ENCODE measurements around the gene CFB.
"Not testable (repeated sequence)": the region's sequence is repeated elsewhere in the genome, so short reads cannot be mapped to it uniquely, and the experiment has no call there.

Gene CFB

GRCh38 chr6:31945507-31946369 lies at the start of gene CFB:
CFB (plus strand) TSS chr6:31946095; CDS start chr6:31946222, 127 bp downstream.
- DNase-seq, result peak; percentile 11

- no peak for DNase-seq
Observed at GRCh38 chr6:31896493-31896855, 49.4 kb upstream of the CFB start.

DNA sequence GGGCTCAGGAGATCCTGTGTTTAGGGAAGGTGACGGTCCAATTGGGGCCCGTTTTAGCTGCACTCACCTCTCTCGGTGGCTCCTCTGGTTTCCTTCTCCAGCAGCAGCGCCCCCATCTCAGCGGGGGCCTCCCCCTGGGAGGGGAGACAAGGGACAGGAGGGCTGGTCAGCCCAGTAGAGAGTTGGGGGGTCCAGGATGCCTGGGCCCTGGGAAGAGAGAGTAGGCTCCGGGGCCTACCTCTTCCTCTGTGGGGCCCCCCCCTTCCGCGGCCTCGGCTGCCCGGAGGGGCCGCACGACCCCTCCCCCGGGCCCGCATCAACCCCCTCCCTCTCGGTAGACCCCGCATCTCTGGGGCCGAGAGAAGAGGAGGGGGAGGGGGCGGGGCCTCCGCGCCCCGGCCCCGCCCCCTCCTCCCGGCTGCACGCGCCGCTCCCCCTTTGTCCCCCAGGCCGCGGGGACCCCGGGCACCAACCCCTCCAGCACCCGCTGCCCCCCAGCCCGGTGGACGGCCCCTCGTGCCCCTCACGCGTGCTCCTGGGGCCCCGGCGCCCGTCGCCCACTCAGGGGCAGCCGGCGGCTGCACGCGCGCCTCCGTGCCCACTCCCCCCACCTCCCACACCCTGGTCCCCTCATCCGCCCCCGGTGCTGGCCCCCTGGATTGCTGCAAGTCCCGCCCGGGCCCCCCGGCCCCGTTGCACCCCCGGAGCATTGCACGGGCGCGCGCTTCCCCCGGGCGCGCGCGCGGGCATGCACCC lies 48.9 kb upstream of the CFB start:
- no peak for DNase-seq

- DNase-seq, result peak; percentile 91
Observed at GRCh38 chr6:31897612-31898382, 48.1 kb upstream of the CFB start, which contains the start of gene EHMT2. EHMT2 (minus strand) TSS chr6:31897698; CDS start chr6:31897677, 21 bp downstream.

GRCh38 chr6:31898383-31899011 lies 47.4 kb upstream of the CFB start:
- DNase-seq, result no peak

DNA sequence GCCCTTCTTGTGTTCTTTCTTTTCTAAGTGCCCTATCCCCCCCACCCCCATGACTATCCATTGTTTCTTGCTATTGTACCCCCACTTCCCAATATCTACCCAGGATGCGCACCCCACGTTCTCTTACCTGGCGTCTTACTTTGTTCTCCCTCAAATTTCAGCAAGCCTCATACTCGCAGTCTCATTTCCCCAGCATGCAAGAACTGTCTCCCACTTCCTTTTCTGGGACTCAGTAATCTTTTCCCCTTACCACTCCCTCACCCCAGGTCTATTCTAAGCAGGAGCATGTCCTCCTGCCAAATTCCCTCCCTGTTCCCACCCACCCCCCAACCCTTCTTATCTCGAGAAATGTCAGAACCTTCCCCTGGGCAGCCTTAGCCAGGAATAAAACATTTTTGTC lies 46.7 kb upstream of the CFB start:
- no peak for DNase-seq

GRCh38 chr6:31899882-31900722 lies 45.8 kb upstream of the CFB start:
- DNase-seq, result no peak

- DNase-seq, result no peak
Observed at GRCh38 chr6:31900917-31901414, 44.9 kb upstream of the CFB start.

DNA sequence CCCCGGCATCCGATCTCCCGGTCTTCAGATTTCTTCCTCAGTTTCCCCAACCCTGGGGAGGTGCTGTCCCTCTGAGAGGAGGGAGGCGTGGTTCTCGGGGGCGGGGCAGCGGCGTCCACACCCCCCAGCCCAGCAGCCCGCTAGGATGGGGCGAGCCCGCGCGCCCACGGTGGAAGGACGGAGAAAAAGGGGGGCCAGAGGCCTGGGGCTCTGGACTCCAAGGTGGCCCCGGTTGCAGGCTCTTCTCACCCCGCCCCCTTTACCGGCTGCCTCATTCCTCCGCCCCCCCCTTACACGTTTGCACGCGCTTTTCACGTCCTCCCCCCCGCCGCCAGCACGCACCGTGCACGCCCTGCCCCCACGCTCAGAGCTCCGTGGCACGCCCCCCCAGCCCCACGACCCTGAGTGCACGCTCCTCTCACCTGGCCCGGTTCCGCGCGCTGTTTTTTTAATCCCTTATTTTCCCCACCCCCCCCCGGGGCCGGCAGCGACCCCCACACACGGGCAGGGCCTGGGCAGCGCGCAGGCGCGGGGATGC lies 44.4 kb upstream of the CFB start:
- DNase-seq, result peak; percentile 78

DNA sequence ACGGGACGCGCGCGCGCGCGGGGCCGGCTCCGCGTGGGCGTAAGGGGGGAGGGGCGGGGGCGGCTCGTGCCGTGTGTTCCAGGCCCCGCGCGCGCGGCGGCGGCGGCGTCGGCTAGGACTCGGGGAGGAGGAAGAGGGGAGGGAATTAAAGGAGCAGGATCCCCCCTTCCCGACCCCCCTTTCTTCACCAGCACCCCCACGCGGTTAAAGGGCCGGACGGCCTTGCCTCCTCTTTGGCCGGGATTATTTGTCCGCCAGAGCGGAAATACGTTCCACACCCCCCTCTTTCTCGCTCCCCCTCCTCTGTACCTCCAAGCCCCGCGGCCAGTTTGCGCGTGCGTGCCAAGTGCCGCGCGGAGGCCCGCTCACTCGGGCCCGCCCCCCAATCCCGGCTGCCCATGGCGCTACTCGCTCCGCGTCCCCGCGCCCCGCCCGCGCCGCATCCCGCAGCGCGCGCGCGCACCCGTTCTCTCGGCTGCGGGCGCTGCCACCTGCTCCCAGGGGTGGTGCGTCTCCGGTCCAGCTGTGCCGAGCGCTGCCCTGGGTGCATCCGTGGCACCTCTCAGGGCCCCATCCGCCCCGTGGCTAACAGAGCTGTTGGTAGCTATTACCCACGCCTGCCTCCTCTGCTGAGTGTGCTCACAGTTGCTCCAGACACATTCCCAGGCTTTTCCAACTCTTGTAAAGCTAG lies 43.8 kb upstream of the CFB start, which contains the start of gene ZBTB12:
TSS of gene ZBTB12 (minus strand) at position 134 of the 691 bp plus-strand sequence. CDS start 781 bp downstream, outside the sequence.
- DNase-seq, result peak; percentile 88

GRCh38 chr6:31903957-31904356 lies 41.9 kb upstream of the CFB start:
- no peak for DNase-seq

DNA sequence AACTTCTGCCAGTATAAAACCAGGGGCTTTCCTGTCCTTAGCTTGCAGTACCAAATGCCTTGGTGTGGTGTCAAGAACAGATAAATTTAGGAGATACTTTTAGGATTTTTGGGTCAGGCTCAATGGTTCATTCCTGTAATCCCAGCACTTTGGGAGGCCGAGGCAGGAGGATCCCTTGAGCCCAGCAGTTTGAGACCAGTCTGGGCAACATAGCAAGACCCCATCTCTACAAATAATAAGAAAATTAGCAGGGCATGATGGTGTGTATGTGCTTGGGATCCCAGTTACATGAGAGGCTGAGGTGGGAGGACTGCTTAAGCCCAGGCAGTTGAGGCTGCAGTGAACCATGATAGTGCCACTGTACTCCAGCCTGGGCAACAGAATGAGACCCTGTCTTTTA lies 40.9 kb upstream of the CFB start:
- DNase-seq, result no peak

GRCh38 chr6:31906122-31906521 lies 39.8 kb upstream of the CFB start:
- DNase-seq, result no peak

- not testable (repeated sequence) for DNase-seq
Observed at GRCh38 chr6:31906727-31907126, 39.2 kb upstream of the CFB start.

- peak; percentile 42 for DNase-seq
Observed at GRCh38 chr6:31907158-31907813, 38.6 kb upstream of the CFB start.

DNA sequence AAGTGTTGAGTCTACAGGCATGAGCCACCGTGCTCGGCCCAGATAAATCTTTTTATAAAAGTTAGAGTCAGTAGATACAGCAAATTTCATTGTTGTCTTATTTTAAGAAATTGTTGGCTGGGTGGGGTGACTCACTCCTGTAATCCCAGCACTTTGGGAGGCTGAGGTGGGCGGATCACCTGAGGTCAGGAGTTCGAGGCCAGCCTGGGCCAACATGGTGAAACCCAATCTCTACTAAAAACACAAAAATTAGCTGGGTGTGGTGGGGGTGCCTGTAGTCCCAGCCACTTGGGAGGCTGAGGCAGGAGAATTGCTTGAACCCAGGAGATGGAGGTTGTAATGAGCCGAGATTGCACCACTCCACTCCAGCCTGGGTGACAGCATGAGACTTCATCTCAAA lies 37.6 kb upstream of the CFB start:
- not testable (repeated sequence) for DNase-seq

- no peak for DNase-seq
Observed at GRCh38 chr6:31908791-31909190, 37.1 kb upstream of the CFB start.

- DNase-seq, result not testable (repeated sequence)
Observed at GRCh38 chr6:31909298-31909697, 36.6 kb upstream of the CFB start.

DNA sequence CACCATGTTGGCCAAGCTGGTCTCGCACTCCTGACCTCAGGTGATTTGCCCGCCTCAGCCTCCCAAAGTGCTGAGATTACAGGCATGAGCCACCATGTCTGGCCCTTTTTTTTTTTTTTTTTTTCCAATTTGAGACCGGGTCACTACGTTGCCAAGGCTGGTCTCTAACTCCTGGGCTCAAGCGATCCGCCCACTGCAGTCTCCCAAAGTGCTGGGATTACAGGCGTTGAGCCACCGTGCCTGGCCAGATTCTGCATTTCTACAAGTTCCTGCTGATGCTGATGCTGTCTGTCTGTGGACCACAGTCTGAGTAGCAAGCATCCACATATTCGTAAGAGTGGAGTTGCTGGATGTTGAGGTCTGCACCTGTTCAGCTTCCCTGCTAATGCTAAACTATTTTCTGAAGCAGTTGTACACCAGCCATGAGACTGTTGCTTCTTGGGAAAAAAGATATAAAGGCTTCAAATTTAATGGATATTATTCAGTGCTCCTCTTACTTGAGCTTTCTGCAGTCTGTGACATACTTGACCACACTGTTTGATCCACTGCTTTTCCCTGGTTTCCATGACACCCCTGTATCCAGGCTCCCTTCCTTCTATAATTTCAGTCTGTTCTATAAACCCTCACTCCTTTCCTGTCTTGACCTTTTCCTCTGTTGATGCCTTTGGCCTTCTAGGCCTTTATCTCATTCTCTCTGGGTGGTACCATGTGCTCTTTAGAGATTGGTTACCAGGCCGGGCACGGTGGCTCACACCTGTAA lies 33.9 kb upstream of the CFB start:
- DNase-seq, result no peak
